H1 (cell line): Measurements from ENCODE around the gene CS. TPM values are rescaled to one million over a fixed set of nuclear protein-coding genes. Genes with fewer than 3 reads are reported as not detected.

Experiments
- ASH2L ChIP-seq: fragments of 200-600, 300-600 bp; sonication (generic); IDR thresholded peaks from one replicate; pipeline ENCODE4 v1.7.1; 2017; ENCODE audit warnings: low read length
- ATF3 ChIP-seq: IDR thresholded peaks from 2 replicates; pipeline ENCODE4 v1.6.1; 2011; ENCODE audit warnings: low read depth, mild to moderate bottlenecking, low read length; ENCODE audit not compliant: insufficient read depth
- HDAC6 ChIP-seq: IDR thresholded peaks from one replicate; pipeline ENCODE4 v1.7.1; 2012; ENCODE audit warnings: low read depth, mild to moderate bottlenecking, inconsistent platforms, low read length, moderate library complexity
- NANOG ChIP-seq: IDR thresholded peaks from 2 replicates; pipeline ENCODE4 v1.6.1; 2011; ENCODE audit warnings: low read length, low read depth, mild to moderate bottlenecking, inconsistent platforms; ENCODE audit not compliant: insufficient read depth, poor library complexity, severe bottlenecking
- RAD21 ChIP-seq, 2 experiments: IDR thresholded peaks in 1 of 2; conservative IDR thresholded peaks in 1 of 2; 2 replicates each; pipeline ENCODE4 v1.6.1; 2011; ENCODE audit warnings: low read depth in 2 of 2, low read length in 2 of 2, improper control_type of control experiment in 1 of 2, inconsistent platforms in 1 of 2, mild to moderate bottlenecking in 1 of 2, moderate library complexity in 1 of 2
- SP1 ChIP-seq: IDR thresholded peaks from 2 replicates; pipeline ENCODE4 v1.6.1; 2011; ENCODE audit warnings: low read depth, low read length
- TEAD4 ChIP-seq: IDR thresholded peaks from 2 replicates; pipeline ENCODE4 v1.6.1; 2012; ENCODE audit warnings: low read depth, low read length, inconsistent platforms, mixed read lengths
- polyA plus RNA-seq, 7 experiments: library from polyadenylated mRNA; depleted of rRNA in 3 of 7; stranded (reverse) in 5 of 7; unstranded in 2 of 7; fragments of >200 nt in 5 of 7; fragments of 200-250 nt in 2 of 7; gene quantifications; 1 replicate in 5 of 7; 2 replicates in 1 of 7; 4 replicates in 1 of 7; pipeline versions ENCODE4 v1.2.1 to v1.2.3, GENCODE V29; 2011 to 2013; ENCODE audit warnings: missing spikeins in 2 of 7, mixed read lengths in 2 of 7
- total RNA-seq: library from RNA; stranded (reverse); fragmentation: NEBNext Ultra II Directional; extraction: Animal tissue kit (Norgen Biotek cat#: 25700); gene quantifications from 2 replicates; pipeline ENCODE4 v1.2.1, GENCODE V29; 2021

CS gene
- total and polyA plus RNA-seq, 2 of the 8 experiments (the other 6 are each of a cell fraction or from before 2014, with no cell fraction given) = 96.6 to 238 TPM

GRCh38 chr12:56267443-56268071 is 32.6 kb downstream of the CS start (continued):
- TF ChIP-seq RAD21 (IDR thresholded peaks at IDR 0.05 in 1 of 2, conservative IDR thresholded peaks at IDR 0.05 in 1 of 2; ENCODE audit: low read depth in 2 of 2, low read length in 2 of 2) (no peak), ATF3 (no peak), HDAC6 (no peak), SP1 (no peak), ASH2L (no peak), TEAD4 (no peak), NANOG (no peak)
